ENCODE data around the gene FOXD4L1.
"Not testable (repeated sequence)": the region's sequence is repeated elsewhere in the genome, so short reads cannot be mapped to it uniquely, and the experiment has no call there.

DNA sequence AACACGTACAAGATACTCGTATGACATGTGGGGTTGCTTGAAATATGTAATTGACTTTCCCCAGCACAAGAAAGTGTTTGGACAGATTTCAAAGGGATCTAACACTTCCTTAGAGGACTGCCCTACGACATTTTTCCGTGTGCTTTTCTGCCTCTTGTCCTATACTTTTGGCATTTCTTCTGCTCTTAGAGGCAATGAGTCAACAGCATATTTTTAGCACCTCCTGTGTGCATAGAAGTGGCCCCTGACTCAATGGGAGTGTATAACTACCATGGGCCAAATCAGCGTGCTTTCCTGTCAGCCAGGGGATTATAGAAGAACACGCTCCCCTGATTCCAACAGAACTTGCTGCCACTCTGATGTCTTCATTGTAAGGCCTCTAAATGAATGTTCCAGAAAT lies 38.1 kb downstream of the FOXD4L1 start:
- TF ChIP-seq, protein P1, sequence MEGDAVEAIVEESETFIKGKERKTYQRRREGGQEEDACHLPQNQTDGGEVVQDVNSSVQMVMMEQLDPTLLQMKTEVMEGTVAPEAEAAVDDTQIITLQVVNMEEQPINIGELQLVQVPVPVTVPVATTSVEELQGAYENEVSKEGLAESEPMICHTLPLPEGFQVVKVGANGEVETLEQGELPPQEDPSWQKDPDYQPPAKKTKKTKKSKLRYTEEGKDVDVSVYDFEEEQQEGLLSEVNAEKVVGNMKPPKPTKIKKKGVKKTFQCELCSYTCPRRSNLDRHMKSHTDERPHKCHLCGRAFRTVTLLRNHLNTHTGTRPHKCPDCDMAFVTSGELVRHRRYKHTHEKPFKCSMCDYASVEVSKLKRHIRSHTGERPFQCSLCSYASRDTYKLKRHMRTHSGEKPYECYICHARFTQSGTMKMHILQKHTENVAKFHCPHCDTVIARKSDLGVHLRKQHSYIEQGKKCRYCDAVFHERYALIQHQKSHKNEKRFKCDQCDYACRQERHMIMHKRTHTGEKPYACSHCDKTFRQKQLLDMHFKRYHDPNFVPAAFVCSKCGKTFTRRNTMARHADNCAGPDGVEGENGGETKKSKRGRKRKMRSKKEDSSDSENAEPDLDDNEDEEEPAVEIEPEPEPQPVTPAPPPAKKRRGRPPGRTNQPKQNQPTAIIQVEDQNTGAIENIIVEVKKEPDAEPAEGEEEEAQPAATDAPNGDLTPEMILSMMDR (conservative IDR thresholded peaks at IDR 0.05; ENCODE audit: low read length): not testable (repeated sequence)
- not testable (repeated sequence) for TF ChIP-seq EZH2phosphoT487 (IDR thresholded peaks at IDR 0.05; ENCODE audit: borderline replicate concordance, low read depth, low read length)
